HL-60 (cell line): ENCODE measurements around the gene AFAP1L1.

Source experiments
- DNase-seq, 2 experiments: peaks; one replicate each; pipeline ENCODE4 v3.0.0-alpha.2; 2010 to 2020; ENCODE audit warnings: low read depth in 1 of 2, low spot score in 1 of 2
- H3K27ac ChIP-seq: fragments of 250-450 bp; sonication (Bioruptor Pico); replicated peaks from 2 replicates; pipeline ENCODE4 v1.5.1; 2020; ENCODE audit warnings: mild to moderate bottlenecking, moderate library complexity
- H3K27me3 ChIP-seq: fragments of 250-450 bp; sonication (Bioruptor Pico); 2 replicates; pipeline ENCODE4 v1.5.1; 2021; ENCODE audit warnings: mild to moderate bottlenecking, moderate library complexity; ENCODE audit not compliant: insufficient read depth, poor library complexity, severe bottlenecking
- H3K4me3 ChIP-seq: replicated peaks from 2 replicates; pipeline ENCODE4 v1.5.1; 2011; ENCODE audit warnings: mild to moderate bottlenecking, control low read depth, low read length; ENCODE audit not compliant: insufficient read depth
- GABPA ChIP-seq: IDR thresholded peaks from 2 replicates; pipeline ENCODE4 v1.6.1; 2012; ENCODE audit warnings: low read depth
- POLR2AphosphoS5 ChIP-seq: IDR thresholded peaks from 2 replicates; pipeline ENCODE4 v1.6.1; 2012; ENCODE audit warnings: low read depth
- SPI1 ChIP-seq: IDR thresholded peaks from 2 replicates; pipeline ENCODE4 v1.6.1; 2012; ENCODE audit warnings: low read depth, mild to moderate bottlenecking, borderline replicate concordance
- TF ChIP-seq, protein P1 (sequence below): IDR thresholded peaks from 2 replicates; pipeline ENCODE4 v1.6.1; 2012; ENCODE audit warnings: low read depth; ENCODE audit not compliant: insufficient replicate concordance
- TF ChIP-seq, protein P2 (sequence below): IDR thresholded peaks from one replicate; pipeline ENCODE4 v1.5.1; 2011; ENCODE audit warnings: low read length, control low read depth, inconsistent platforms; ENCODE audit not compliant: insufficient read depth

The AFAP1L1 gene

DNA sequence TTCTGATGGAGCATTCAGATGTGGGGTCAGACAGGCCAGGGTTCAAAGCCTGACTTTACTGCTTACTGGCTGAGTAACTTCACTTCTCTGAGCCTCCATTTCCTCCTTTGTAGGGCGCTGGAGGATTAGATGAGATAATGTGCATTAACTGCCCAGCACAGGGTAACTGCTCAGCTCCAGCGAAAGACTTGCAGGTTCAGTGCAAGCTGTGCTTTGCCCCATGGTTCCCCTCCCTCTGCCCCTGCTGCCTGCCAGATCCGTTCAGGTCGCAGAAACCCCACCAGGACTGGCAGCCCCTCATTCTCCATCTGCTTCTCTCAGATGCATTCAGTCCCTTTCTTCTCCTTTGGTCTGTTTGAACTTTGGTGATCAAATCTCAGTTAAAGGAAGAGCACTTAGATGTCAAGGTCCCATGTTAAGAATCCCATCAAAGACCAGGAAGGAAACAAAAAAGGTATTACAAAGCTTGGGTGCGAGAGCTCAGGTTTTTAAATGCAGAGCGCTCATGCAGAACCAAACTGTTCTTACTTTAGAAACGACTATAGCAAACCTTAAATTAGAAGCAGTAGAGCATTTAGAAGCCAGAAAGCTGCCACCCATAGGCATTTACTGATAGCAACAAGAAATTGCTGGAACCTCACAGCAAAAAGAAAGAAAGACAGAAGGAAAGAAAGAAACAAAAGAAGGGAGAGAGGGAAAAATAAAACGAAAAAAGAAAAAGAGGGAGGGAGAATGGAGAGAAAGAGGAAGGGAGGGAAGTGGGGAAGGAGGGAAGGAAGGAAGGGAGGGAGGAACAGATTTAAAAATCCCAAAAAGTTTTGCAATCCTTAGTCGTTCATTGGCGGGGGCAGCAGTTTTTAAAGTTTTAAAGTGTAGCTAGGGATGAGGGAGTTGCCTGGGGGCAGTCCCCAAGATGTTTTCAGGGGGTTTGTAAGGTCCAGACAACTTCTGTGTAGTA lies 23.5 kb downstream of the AFAP1L1 start:
- no peak overlapping the region for H3K27ac ChIP-seq
- H3K4me3 ChIP-seq: no peak overlapping the region
- H3K27me3 ChIP-seq: peaks cover 29% of the 10 kb centered on the region
- TF ChIP-seq GABPA (no peak), SPI1 (no peak), POLR2AphosphoS5 (no peak)
- TF ChIP-seq, protein P1, sequence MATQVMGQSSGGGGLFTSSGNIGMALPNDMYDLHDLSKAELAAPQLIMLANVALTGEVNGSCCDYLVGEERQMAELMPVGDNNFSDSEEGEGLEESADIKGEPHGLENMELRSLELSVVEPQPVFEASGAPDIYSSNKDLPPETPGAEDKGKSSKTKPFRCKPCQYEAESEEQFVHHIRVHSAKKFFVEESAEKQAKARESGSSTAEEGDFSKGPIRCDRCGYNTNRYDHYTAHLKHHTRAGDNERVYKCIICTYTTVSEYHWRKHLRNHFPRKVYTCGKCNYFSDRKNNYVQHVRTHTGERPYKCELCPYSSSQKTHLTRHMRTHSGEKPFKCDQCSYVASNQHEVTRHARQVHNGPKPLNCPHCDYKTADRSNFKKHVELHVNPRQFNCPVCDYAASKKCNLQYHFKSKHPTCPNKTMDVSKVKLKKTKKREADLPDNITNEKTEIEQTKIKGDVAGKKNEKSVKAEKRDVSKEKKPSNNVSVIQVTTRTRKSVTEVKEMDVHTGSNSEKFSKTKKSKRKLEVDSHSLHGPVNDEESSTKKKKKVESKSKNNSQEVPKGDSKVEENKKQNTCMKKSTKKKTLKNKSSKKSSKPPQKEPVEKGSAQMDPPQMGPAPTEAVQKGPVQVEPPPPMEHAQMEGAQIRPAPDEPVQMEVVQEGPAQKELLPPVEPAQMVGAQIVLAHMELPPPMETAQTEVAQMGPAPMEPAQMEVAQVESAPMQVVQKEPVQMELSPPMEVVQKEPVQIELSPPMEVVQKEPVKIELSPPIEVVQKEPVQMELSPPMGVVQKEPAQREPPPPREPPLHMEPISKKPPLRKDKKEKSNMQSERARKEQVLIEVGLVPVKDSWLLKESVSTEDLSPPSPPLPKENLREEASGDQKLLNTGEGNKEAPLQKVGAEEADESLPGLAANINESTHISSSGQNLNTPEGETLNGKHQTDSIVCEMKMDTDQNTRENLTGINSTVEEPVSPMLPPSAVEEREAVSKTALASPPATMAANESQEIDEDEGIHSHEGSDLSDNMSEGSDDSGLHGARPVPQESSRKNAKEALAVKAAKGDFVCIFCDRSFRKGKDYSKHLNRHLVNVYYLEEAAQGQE: no peak
- TF ChIP-seq, protein P2, sequence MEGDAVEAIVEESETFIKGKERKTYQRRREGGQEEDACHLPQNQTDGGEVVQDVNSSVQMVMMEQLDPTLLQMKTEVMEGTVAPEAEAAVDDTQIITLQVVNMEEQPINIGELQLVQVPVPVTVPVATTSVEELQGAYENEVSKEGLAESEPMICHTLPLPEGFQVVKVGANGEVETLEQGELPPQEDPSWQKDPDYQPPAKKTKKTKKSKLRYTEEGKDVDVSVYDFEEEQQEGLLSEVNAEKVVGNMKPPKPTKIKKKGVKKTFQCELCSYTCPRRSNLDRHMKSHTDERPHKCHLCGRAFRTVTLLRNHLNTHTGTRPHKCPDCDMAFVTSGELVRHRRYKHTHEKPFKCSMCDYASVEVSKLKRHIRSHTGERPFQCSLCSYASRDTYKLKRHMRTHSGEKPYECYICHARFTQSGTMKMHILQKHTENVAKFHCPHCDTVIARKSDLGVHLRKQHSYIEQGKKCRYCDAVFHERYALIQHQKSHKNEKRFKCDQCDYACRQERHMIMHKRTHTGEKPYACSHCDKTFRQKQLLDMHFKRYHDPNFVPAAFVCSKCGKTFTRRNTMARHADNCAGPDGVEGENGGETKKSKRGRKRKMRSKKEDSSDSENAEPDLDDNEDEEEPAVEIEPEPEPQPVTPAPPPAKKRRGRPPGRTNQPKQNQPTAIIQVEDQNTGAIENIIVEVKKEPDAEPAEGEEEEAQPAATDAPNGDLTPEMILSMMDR: no peak
- no peak for DNase-seq

DNA sequence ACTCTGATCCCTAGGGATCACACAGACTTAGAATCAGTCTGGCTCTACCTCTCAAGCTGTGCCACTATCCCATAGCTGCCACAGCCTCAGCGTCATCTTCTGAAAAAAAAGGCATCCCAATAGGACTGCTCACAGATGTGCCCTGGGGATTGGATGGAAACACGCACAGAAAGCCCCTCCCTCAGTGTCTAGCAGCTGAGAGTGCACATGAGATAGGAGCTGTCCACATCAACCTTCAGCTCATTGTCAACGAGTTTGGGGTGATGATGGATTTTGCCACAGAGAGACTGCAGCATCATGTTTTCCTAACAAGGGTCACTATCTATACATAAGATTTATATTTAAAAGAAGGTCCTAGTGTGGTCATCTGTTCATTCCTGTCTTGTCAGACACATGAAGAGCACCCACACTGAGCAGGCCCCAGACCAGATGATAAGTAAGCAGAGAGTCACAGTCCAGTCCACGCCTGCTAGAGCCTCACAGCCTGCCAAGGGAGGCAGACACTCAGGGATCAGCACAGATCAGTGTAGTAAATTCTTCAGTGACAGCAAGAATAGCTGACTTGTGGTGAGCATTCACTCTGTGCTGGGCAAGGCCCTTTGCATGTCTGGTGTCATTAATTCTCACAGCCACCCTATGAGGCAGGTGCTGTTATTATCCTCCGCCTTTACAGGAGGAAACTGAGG lies 25.8 kb downstream of the AFAP1L1 start:
- no peak overlapping the region for H3K4me3 ChIP-seq
- no peak overlapping the region for H3K27ac ChIP-seq
- TF ChIP-seq, protein P2: no peak
- TF ChIP-seq POLR2AphosphoS5: no peak
- TF ChIP-seq, protein P1: no peak
- no peak for TF ChIP-seq GABPA
- no peak for TF ChIP-seq SPI1
- no peak for DNase-seq
- H3K27me3 ChIP-seq: peaks cover 30% of the 10 kb centered on the region

DNA sequence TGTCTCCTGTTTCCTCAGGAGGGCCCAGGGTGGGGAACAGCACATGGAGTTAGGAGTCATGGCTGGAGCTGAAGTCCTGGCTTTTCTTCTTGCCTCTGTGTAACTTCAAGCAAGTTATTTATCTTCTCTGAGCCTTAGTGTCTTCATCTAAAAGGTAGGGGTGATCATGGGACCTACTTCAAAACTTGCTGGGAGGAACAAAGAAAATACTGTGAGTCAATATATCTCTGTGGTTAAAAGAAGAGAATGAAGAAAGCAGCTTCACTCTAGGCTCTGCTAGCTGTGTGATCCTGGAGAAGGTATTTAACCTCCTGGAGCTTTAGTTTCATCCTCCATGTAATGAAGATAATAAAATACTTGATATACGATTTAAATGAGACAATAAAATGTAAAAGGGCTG lies 26.5 kb downstream of the AFAP1L1 start:
- Histone ChIP-seq H3K27ac (no peak overlapping the region), H3K4me3 (no peak overlapping the region), H3K27me3 (peaks cover 30% of the 10 kb centered on the region)
- no peak for DNase-seq
- TF ChIP-seq, protein P1: no peak
- TF ChIP-seq POLR2AphosphoS5 (no peak), SPI1 (no peak), GABPA (no peak)
- TF ChIP-seq, protein P2: no peak
